ENCODE measurements around the gene ARL5C. TPM values are rescaled to one million over a fixed set of nuclear protein-coding genes. Genes with fewer than 3 reads are reported as not detected.

The ARL5C gene
- polyA plus RNA-seq, 1 donor = not detected

Other genes with a start within 250 kb of the ARL5C start
- gene FBXO47, start 198.8 kb downstream of the ARL5C start, polyA plus RNA-seq (ENCODE audit: insufficient read length) = not detected
- 9.3 TPM for gene PLXDC1, start 14.5 kb downstream of the ARL5C start, polyA plus RNA-seq (ENCODE audit: insufficient read length)
- 259 TPM for gene CACNB1, start 31.5 kb upstream of the ARL5C start, polyA plus RNA-seq (ENCODE audit: insufficient read length)
- gene RPL19, start 34.1 kb upstream of the ARL5C start, polyA plus RNA-seq (ENCODE audit: insufficient read length) = 2,704 TPM
- gene STAC2, start 59.8 kb upstream of the ARL5C start, polyA plus RNA-seq (ENCODE audit: insufficient read length) = 0.25 TPM
- gene FBXL20, start 235.5 kb upstream of the ARL5C start, polyA plus RNA-seq (ENCODE audit: insufficient read length) = 7.5 TPM

Data from hindlimb muscle (tissue), 1 donor.